CD14-positive monocyte (primary cell): Measurements from ENCODE around the gene CROCC2. TPM values are rescaled to one million over a fixed set of nuclear protein-coding genes. Genes with fewer than 3 reads are reported as not detected.

ENCODE experiments used
- DNase-seq, 3 donors: peaks; one replicate each; pipeline ENCODE4 v3.0.0-alpha.2; 2011 to 2022
- H2AFZ ChIP-seq: 2 replicates; pipeline ENCODE4 v1.6.0; 2012; ENCODE audit warnings: mild to moderate bottlenecking, low read depth, low read length, inconsistent platforms; ENCODE audit not compliant: insufficient read depth, poor library complexity, severe bottlenecking
- H3K27ac ChIP-seq, 2 donors: 1 replicate in 1 of 2; 2 replicates in 1 of 2; pipeline ENCODE4 v1.5.1; 2012 to 2013; ENCODE audit warnings: low read length in 2 of 2, control low read depth in 1 of 2, inconsistent platforms in 1 of 2, low read depth in 1 of 2, mild to moderate bottlenecking in 1 of 2
- H3K27me3 ChIP-seq, 2 donors: one replicate each; pipeline versions ENCODE4 v1.6.0 to v1.6.1; 2011 to 2013; ENCODE audit warnings: low read length in 2 of 2; ENCODE audit not compliant: control insufficient read depth in 2 of 2, insufficient read depth in 2 of 2
- H3K36me3 ChIP-seq, 2 donors: replicated peaks in 1 of 2; 1 replicate in 1 of 2; 2 replicates in 1 of 2; pipeline versions ENCODE4 v1.5.1 to v1.6.1; 2012 to 2013; ENCODE audit warnings: low read length in 2 of 2, control low read depth in 1 of 2, inconsistent platforms in 1 of 2, mild to moderate bottlenecking in 1 of 2; ENCODE audit not compliant: insufficient read depth in 2 of 2, control insufficient read depth in 1 of 2
- H3K4me1 ChIP-seq, 2 donors: 1 replicate in 1 of 2; 2 replicates in 1 of 2; pipeline versions ENCODE4 v1.5.1 to v1.6.1; 2012 to 2013; ENCODE audit warnings: low read length in 2 of 2, control low read depth in 1 of 2, inconsistent platforms in 1 of 2, mild to moderate bottlenecking in 1 of 2, moderate library complexity in 1 of 2; ENCODE audit not compliant: insufficient read depth in 2 of 2, control insufficient read depth in 1 of 2
- H3K4me2 ChIP-seq: replicated peaks from 2 replicates; pipeline ENCODE3; 2012; ENCODE audit warnings: low read length, moderate library complexity, mild to moderate bottlenecking; ENCODE audit not compliant: poor library complexity, severe bottlenecking; ENCODE audit errors: extremely low read depth
- H3K4me3 ChIP-seq, 3 experiments: fragments of 200-600 bp in 1 of 3; sonication (generic) in 1 of 3; replicated peaks in 1 of 3; 1 replicate in 2 of 3; 2 replicates in 1 of 3; pipeline ENCODE4 v1.5.1; 2011 to 2013; ENCODE audit warnings: low read length in 3 of 3, mild to moderate bottlenecking in 3 of 3, control low read depth in 2 of 3, low read depth in 2 of 3, inconsistent platforms in 1 of 3, moderate library complexity in 1 of 3
- H3K79me2 ChIP-seq: 2 replicates; pipeline ENCODE4 v1.6.0; 2012; ENCODE audit warnings: mild to moderate bottlenecking, control low read depth, inconsistent platforms, low read length, moderate library complexity; ENCODE audit not compliant: insufficient read depth
- H3K9ac ChIP-seq: 2 replicates; pipeline ENCODE4 v1.6.0; 2017; ENCODE audit warnings: low read length, mild to moderate bottlenecking; ENCODE audit not compliant: insufficient read depth, poor library complexity, severe bottlenecking
- H3K9me3 ChIP-seq, 2 donors: replicated peaks in 1 of 2; 1 replicate in 1 of 2; 2 replicates in 1 of 2; pipeline versions ENCODE4 v1.5.1 to v1.6.1; 2012 to 2013; ENCODE audit warnings: low read length in 2 of 2, control low read depth in 1 of 2; ENCODE audit not compliant: control insufficient read depth in 1 of 2, insufficient read depth in 1 of 2
- H4K20me1 ChIP-seq: 2 replicates; pipeline ENCODE4 v1.6.0; 2012; ENCODE audit warnings: mild to moderate bottlenecking, low read length, control low read depth, moderate library complexity; ENCODE audit not compliant: insufficient read depth
- H3K27ac Mint-ChIP-seq, 7 donors: one replicate each; pipeline ENCODE4 v1.8.0; 2020; ENCODE audit warnings: mild to moderate bottlenecking in 7 of 7, mixed read lengths in 7 of 7, moderate library complexity in 6 of 7, inconsistent platforms in 2 of 7
- H3K27me3 Mint-ChIP-seq, 3 donors: one replicate each; pipeline ENCODE4 v1.8.0; 2021 to 2022; ENCODE audit warnings: low read depth in 3 of 3, mild to moderate bottlenecking in 3 of 3, mixed read lengths in 3 of 3, moderate library complexity in 3 of 3, inconsistent platforms in 1 of 3
- H3K36me3 Mint-ChIP-seq, 2 donors: one replicate each; pipeline ENCODE4 v1.8.0; 2020; ENCODE audit warnings: mixed read lengths in 2 of 2, inconsistent platforms in 1 of 2, mild to moderate bottlenecking in 1 of 2
- H3K4me1 Mint-ChIP-seq: one replicate; pipeline ENCODE4 v1.8.0; 2020; ENCODE audit warnings: mild to moderate bottlenecking, mixed read lengths
- H3K4me3 Mint-ChIP-seq, 2 donors: one replicate each; pipeline ENCODE4 v1.8.0; 2020; ENCODE audit warnings: mild to moderate bottlenecking in 2 of 2, mixed read lengths in 2 of 2, moderate library complexity in 1 of 2
- H3K9me3 Mint-ChIP-seq, 7 donors: one replicate each; pipeline ENCODE4 v1.8.0; 2020 to 2022; ENCODE audit warnings: mixed read lengths in 7 of 7, mild to moderate bottlenecking in 6 of 7, moderate library complexity in 6 of 7, inconsistent platforms in 2 of 7
- WGBS: methylation state at CpG from one replicate; pipeline ENCODE4 v1.1.5; 2013; ENCODE audit warnings: missing lambda C conversion rate; ENCODE audit not compliant: insufficient coverage; 5-methylcytosine and 5-hydroxymethylcytosine counted together
- intact Hi-C, 2 donors: fragments of 100-400 bp; cut with micrococcal nuclease; formaldehyde crosslinking; loops; one replicate each; pipeline versions ENCODE4 v1.15.0 to v1.15.1; 2023
- polyA plus RNA-seq, 3 donors: library from polyadenylated mRNA; depleted of rRNA in 1 of 3; unstranded in 2 of 3; stranded (reverse) in 1 of 3; fragments of 300-500 nt in 2 of 3; fragments of >200 nt in 1 of 3; fragmentation: Illumina TruSeq in 2 of 3; gene quantifications; 1 replicate in 2 of 3; 2 replicates in 1 of 3; pipeline ENCODE4 v1.2.3, GENCODE V29; 2012 to 2021
- TF ChIP-seq, protein P1 (sequence below): fragments of 200-600 bp; IDR thresholded peaks from one replicate; pipeline ENCODE4 v1.8.0; 2022; ENCODE audit warnings: antibody characterized with exemption, mild to moderate bottlenecking

Gene CROCC2
- polyA plus RNA-seq, 3 donors, result 0.15 TPM; not detected in 2

GRCh38 chr2:240996161-240996833 is 90.2 kb downstream of the CROCC2 start:
- Mint-ChIP-seq H3K4me3 (peak overlapping the region in 1 of 2 donors; percentile 21), H3K9me3 (peaks cover 0 to 6% (median 0%) of the 10 kb centered on the region in 7 donors), H3K27me3 (peaks cover 44 to 75% (median 52%) of the 10 kb centered on the region in 3 donors), H3K27ac (no peak overlapping the region), H3K4me1 (peaks cover 20% of the 10 kb centered on the region), H3K36me3 (peaks cover 6 to 9% of the 10 kb centered on the region in 2 donors)
- Histone ChIP-seq H3K36me3 (no peaks in the 10 kb centered on the region), H3K4me2 (no peak overlapping the region), H4K20me1 (peaks cover 10% of the 10 kb centered on the region), H3K27ac (no peak overlapping the region), H3K4me1 (peaks cover 10 to 20% of the 10 kb centered on the region in 2 donors), H2AFZ (no peak overlapping the region), H3K9ac (no peak overlapping the region), H3K79me2 (no peaks in the 10 kb centered on the region), H3K4me3 (no peak overlapping the region), H3K9me3 (no peaks in the 10 kb centered on the region), H3K27me3 (peaks cover 4 to 44% of the 10 kb centered on the region in 2 donors)
- 61% methylated on average over 15 of the region's 19 CpGs for WGBS
- TF ChIP-seq, protein P1, sequence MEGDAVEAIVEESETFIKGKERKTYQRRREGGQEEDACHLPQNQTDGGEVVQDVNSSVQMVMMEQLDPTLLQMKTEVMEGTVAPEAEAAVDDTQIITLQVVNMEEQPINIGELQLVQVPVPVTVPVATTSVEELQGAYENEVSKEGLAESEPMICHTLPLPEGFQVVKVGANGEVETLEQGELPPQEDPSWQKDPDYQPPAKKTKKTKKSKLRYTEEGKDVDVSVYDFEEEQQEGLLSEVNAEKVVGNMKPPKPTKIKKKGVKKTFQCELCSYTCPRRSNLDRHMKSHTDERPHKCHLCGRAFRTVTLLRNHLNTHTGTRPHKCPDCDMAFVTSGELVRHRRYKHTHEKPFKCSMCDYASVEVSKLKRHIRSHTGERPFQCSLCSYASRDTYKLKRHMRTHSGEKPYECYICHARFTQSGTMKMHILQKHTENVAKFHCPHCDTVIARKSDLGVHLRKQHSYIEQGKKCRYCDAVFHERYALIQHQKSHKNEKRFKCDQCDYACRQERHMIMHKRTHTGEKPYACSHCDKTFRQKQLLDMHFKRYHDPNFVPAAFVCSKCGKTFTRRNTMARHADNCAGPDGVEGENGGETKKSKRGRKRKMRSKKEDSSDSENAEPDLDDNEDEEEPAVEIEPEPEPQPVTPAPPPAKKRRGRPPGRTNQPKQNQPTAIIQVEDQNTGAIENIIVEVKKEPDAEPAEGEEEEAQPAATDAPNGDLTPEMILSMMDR, result no peak
- intact Hi-C loops, result loop anchor here in 1 of 2 donors (10.0 kb wide), 2 partner anchors 159 to 739 kb away; partner anchors contain the start of genes D2HGDH and PPP1R7
- no peak for DNase-seq

DNA sequence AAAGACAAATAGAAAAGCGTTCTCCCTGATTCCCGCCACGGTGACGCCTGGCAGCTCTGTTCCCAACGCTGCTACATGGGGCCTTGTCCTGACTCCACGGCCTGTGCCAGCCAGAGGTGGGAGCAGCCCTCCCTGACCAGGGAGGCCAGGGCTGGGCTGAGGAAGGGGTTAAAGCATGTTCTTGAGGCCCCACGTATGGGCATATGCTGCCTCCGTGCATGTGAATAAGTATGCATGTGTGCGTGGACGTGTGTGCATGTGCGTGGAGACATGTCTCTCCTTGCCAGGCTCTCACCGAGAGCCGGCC is 90.7 kb downstream of the CROCC2 start:
- Histone ChIP-seq H4K20me1 (peaks cover 10% of the 10 kb centered on the region), H3K4me3 (no peak overlapping the region), H3K4me1 (peaks cover 10 to 20% of the 10 kb centered on the region in 2 donors), H3K9me3 (no peaks in the 10 kb centered on the region), H3K27me3 (peaks cover 4 to 47% of the 10 kb centered on the region in 2 donors), H3K79me2 (no peaks in the 10 kb centered on the region), H3K9ac (no peak overlapping the region), H3K27ac (no peak overlapping the region), H3K4me2 (no peak overlapping the region), H2AFZ (no peak overlapping the region), H3K36me3 (no peaks in the 10 kb centered on the region)
- Mint-ChIP-seq H3K9me3 (peaks cover 0 to 8% (median 0%) of the 10 kb centered on the region in 7 donors), H3K4me3 (peak overlapping the region in 1 of 2 donors; percentile 7), H3K36me3 (peaks cover 6 to 9% of the 10 kb centered on the region in 2 donors), H3K4me1 (peaks cover 18% of the 10 kb centered on the region), H3K27me3 (peaks cover 46 to 77% (median 55%) of the 10 kb centered on the region in 3 donors), H3K27ac (no peak overlapping the region)
- no peak for DNase-seq
- WGBS, result 96% methylated on average over 13 of the region's 13 CpGs
- TF ChIP-seq, protein P1, result no peak
- intact Hi-C loops, result loop anchor here in 1 of 2 donors (10.0 kb wide), 2 partner anchors 158 to 738 kb away; partner anchors contain the start of genes D2HGDH and PPP1R7
